GM04503 (cell line): ENCODE measurements around the gene EPB41L4A.
"Not testable (repeated sequence)": the region's sequence is repeated elsewhere in the genome, so short reads cannot be mapped to it uniquely, and the experiment has no call there.

Source experiments
- DNase-seq: peaks from one replicate; pipeline ENCODE4 v3.0.0-alpha.2; 2012; ENCODE audit warnings: low read depth

EPB41L4A gene

DNA sequence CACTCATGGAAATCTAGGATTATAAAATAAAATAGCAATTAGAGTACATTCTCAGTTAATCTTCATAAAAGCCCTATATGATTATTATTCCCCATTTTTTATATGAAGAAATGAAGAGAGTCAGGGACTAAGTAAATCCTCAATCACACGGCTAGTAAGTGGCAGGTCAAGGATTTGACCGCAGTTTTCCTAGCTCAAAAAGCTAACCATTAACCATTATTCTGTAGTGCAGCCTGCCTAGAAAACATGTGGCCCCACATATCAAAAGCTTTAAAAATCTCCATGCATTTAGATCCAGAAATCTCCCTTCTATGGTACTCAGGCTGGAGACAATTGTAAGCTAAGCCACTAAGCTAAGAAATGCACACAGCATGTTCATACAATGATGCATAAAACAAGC, 21.4 kb downstream of the EPB41L4A start:
- DNase-seq, result no peak

- no peak for DNase-seq
Observed at GRCh38 chr5:112396430-112396829, 22.6 kb downstream of the EPB41L4A start.

DNA sequence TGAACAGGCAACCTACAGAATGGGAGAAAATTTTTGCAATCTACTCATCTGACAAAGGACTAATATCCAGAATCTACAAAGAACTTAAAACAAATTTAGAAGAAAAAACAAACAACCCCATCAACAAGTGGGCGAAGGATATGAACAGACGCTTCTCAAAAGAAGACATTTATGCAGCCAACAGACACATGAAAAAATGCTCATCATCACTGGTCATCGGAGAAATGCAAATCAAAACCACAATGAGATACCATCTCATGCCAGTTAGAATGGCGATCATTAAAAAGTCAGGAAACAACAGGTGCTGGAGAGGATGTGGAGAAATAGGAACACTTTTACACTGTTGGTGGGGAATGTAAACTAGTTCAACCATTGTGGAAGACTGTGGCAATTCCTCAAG, 23.8 kb downstream of the EPB41L4A start:
- not testable (repeated sequence) for DNase-seq

GRCh38 chr5:112390327-112390726, 28.8 kb downstream of the EPB41L4A start:
- DNase-seq, result no peak

- no peak for DNase-seq
Observed at GRCh38 chr5:112388739-112389138, 30.3 kb downstream of the EPB41L4A start.

- DNase-seq, result no peak
Observed at GRCh38 chr5:112388074-112388473, 31.0 kb downstream of the EPB41L4A start.

- no peak for DNase-seq
Observed at GRCh38 chr5:112386766-112387165, 32.3 kb downstream of the EPB41L4A start.

GRCh38 chr5:112385969-112386368, 33.1 kb downstream of the EPB41L4A start:
- no peak for DNase-seq

DNA sequence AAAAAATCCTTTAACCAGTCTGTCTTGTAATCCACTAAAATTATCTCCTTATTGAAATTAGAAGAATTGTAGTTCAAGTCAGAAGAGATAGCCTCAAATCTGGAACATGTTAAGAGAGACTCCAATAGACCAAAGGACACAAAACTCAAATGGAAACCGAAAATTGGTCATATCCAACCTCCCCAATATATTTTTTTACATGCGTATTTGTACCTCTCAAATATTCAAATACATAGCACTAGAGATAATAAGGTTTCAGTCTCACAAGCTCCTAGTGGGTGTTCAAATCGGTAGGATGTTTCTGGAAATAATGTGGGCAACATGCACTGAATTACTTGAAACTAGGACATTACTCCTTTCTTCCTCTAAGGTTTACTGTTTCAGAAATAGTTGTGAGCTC, 33.5 kb downstream of the EPB41L4A start:
- DNase-seq, result no peak

DNA sequence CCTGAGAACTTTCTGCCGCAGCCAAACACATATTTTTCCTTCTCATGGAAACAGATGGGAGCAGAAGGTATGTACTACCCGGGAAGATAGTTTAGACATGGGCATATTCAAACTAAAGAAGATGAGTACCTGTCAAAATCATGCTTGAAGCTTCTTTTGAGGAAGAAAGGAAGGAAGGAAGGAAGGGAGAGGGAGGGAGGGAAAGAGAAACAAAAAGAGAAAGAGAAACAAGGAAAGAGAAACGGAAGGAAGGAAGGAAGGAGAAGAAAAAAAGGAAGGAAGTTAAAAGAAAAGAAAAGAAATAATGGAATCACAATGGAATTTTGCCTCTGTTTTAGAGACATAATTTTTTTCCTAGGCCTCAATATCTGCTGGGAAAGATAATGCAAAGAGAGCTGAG, 34.6 kb downstream of the EPB41L4A start:
- no peak for DNase-seq

GRCh38 chr5:112382886-112383285, 36.2 kb downstream of the EPB41L4A start:
- DNase-seq, result no peak

DNA sequence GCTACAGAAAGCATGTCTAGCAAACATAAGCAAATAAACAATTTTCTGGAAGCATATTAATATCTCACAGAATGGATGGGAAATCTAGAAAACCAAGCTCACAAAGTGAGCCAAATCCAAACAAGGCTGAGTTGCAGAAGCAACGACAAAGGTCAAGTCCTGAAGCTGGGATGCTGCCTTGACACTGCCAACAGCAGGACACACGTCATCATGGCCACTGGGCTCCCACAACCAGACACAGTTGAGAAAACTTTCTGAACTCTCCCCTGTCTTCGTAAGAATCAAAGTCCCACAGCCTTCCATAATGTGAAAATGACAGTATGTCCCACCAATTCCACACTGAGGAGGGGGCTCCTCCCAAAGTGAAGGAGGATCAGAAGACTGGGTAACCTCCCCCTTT, 37.6 kb downstream of the EPB41L4A start:
- no peak for DNase-seq

GRCh38 chr5:112379542-112380325, 39.3 kb downstream of the EPB41L4A start:
- no peak for DNase-seq

- no peak for DNase-seq
Observed at GRCh38 chr5:112374818-112375217, 44.3 kb downstream of the EPB41L4A start.

DNA sequence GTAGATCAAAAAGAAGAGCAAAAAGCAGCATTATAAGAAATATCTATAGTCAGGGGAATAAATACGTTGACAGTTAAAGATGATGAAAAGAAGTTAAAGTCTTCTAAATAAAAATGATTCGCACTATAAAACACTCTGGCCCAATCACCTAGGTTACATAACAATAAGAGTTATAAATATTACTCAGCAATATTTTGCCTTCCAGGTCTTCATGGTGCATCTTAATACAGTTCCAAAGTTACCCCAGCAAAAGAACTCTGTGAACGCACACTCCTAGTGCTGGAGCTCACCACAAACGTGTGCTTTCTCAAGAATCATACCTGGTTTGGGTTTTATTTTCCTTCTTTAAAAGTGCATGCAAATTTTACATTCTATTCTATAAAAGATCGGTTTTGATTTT, 44.7 kb downstream of the EPB41L4A start:
- no peak for DNase-seq

GRCh38 chr5:112373885-112374284, 45.2 kb downstream of the EPB41L4A start:
- no peak for DNase-seq

- DNase-seq, result no peak
Observed at GRCh38 chr5:112372543-112372942, 46.5 kb downstream of the EPB41L4A start.

- DNase-seq, result no peak
Observed at GRCh38 chr5:112371067-112371466, 48.0 kb downstream of the EPB41L4A start.

DNA sequence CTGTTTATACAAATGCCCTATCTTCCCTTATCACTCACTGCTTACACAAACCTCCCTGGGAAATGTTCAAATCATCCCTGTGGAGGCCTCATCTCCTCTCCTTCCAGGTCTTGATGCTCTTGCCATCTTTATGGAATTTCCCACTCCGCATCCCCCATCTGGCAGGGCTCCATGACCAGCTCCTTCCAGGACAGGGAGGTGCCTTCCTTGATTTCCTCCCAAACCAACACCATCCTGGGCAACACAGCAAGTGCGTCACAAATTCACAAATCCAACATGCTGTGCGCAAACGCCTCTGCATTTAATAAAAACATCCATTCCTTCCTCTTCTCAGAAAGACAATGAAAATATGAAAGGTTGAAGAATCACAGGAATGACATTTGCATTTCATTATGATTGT, 51.7 kb downstream of the EPB41L4A start:
- DNase-seq, result no peak

DNA sequence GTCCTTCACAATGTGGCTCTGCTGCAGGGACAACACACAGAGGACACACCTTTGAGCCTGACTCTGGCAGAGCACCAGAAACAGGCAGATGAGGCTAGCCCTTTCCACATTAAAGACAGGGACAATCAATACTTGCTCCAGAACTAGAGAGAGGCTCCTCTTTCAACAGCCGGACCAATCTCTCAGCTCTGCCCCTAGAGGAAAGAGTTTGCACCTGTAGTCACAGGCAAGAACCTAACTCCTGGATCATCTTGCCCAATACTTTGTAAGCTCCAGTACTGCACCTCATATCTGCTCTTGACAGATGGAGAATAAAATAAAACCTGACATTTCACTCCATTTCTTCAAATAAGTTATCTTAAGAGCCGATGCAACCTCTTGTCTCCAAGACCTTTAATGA, 52.1 kb downstream of the EPB41L4A start:
- DNase-seq, result no peak

- DNase-seq, result not testable (repeated sequence)
Observed at GRCh38 chr5:112360740-112361139, 58.3 kb downstream of the EPB41L4A start.

DNA sequence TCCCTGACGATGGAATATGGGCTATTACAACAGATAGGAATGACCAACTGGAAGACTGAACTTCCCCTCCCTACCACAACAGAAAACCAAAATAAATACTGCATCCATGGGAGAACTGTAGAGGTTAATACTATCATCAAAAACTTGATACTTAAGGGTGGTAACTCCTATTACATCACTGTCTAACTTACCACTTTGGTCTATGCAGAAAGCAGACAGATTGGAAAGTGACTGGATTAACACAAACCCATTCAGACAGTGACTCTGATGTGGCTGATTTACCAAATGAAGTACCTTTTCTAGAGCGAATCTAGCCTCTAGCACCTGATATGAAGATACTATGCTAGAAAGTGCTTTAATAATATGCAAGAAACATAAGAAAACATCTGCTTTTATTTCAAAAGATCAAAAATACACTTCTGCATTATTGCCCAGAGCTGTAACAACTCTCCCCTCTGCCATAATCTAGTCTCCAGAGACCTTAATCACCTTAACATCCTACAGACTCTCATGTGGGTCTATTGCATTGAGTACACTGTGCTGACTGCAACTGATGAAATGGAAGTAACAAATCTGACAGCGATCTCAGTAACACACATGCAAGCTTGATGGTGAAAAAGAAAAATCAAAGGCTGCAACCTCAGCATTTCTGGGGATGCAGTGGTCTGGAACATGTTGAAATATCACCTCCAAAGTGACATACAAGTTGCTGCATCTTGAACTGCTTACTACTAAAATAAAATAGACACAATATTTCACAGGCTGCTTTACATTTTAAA, 62.7 kb downstream of the EPB41L4A start:
- DNase-seq, result no peak

- DNase-seq, result no peak
Observed at GRCh38 chr5:112355058-112355685, 63.9 kb downstream of the EPB41L4A start.
